Measurements from ENCODE around the gene PIM1.
A peak's percentile ranks its signal among the peaks of the same experiment; 100 is the strongest.
"Not testable (repeated sequence)": the region's sequence is repeated elsewhere in the genome, so short reads cannot be mapped to it uniquely, and the experiment has no call there.

Gene PIM1

GRCh38 chr6:37127961-37128862 is 41.7 kb upstream of the PIM1 start:
- WGBS, 2 donors (ENCODE audit: extremely low coverage in 2 of 2, insufficient read length in 2 of 2, insufficient replicate concordance in 1 of 2): no CpG with 5 or more reads among the region's 8 CpGs

GRCh38 chr6:37128863-37129443 is 41.0 kb upstream of the PIM1 start:
- no CpG with 5 or more reads among the region's 12 CpGs for WGBS, 2 donors (ENCODE audit: extremely low coverage in 2 of 2, insufficient read length in 2 of 2, insufficient replicate concordance in 1 of 2)
- not testable (repeated sequence) for H3K27me3 ChIP-seq (ENCODE audit: control insufficient read depth in 3 of 3, insufficient read depth in 3 of 3, low read depth in 1 of 3, low read length in 3 of 3)

More at GRCh38 chr6:37127961-37128862, 41.7 kb upstream of the PIM1 start:
- Histone ChIP-seq H3K9ac (ENCODE audit: low read depth, low read length, poor library complexity) (no peak overlapping the region), H3K4me2 (ENCODE audit: insufficient read depth, low read length, poor library complexity, severe bottlenecking) (no peak overlapping the region), H3K18ac (ENCODE audit: low read length) (peak overlapping the region; percentile 12), H3K4me1 (ENCODE audit: control insufficient read depth in 2 of 2, insufficient read depth in 1 of 2, low read depth in 1 of 2, low read length in 2 of 2) (peaks cover 22 to 26% of the 10 kb centered on the region in 2 donors), H2BK12ac (ENCODE audit: low read length) (no peak overlapping the region), H3K14ac (ENCODE audit: low read length) (no peak overlapping the region), H3K36me3 (replicated peaks in 1 of 2; ENCODE audit: control insufficient read depth in 2 of 2, insufficient read depth in 2 of 2, low read length in 2 of 2) (no peaks in the 10 kb centered on the region), H3K27ac (replicated peaks; ENCODE audit: low read length) (no peak overlapping the region), H2AK5ac (ENCODE audit: low read depth, low read length) (no peak overlapping the region), H2AFZ (ENCODE audit: low read length) (no peak overlapping the region), H3K23ac (ENCODE audit: low read depth, low read length, poor library complexity) (no peak overlapping the region), H2BK15ac (ENCODE audit: low read length) (no peak overlapping the region), H3K4me3 (ENCODE audit: low read length in 2 of 2) (no peak overlapping the region), H3K4ac (ENCODE audit: low read length) (no peak overlapping the region), H3K9me3 (replicated peaks in 1 of 2; ENCODE audit: control insufficient read depth in 2 of 2, insufficient read depth in 1 of 2, low read depth in 1 of 2, low read length in 2 of 2) (no peaks in the 10 kb centered on the region), H3K27me3 (ENCODE audit: control insufficient read depth in 3 of 3, insufficient read depth in 3 of 3, low read depth in 1 of 3, low read length in 3 of 3) (no peaks in the 10 kb centered on the region), H2BK120ac (ENCODE audit: low read depth, low read length) (no peak overlapping the region), H4K91ac (ENCODE audit: low read depth, low read length, poor library complexity) (no peak overlapping the region), H3K79me1 (ENCODE audit: low read depth, low read length) (no peaks in the 10 kb centered on the region), H2BK5ac (ENCODE audit: low read length) (no peak overlapping the region), H4K8ac (ENCODE audit: low read depth, low read length) (no peak overlapping the region)
- no peak for DNase-seq (ENCODE audit: low spot score)

GRCh38 chr6:37129566-37129965 is 40.4 kb upstream of the PIM1 start:
- Histone ChIP-seq H3K9me3 (replicated peaks in 1 of 2; ENCODE audit: control insufficient read depth in 2 of 2, insufficient read depth in 1 of 2, low read depth in 1 of 2, low read length in 2 of 2) (no peaks in the 10 kb centered on the region), H2BK12ac (ENCODE audit: low read length) (no peak overlapping the region), H2BK120ac (ENCODE audit: low read depth, low read length) (no peak overlapping the region), H3K14ac (ENCODE audit: low read length) (no peak overlapping the region), H3K9ac (ENCODE audit: low read depth, low read length, poor library complexity) (no peak overlapping the region), H3K18ac (ENCODE audit: low read length) (no peak overlapping the region), H3K36me3 (replicated peaks in 1 of 2; ENCODE audit: control insufficient read depth in 2 of 2, insufficient read depth in 2 of 2, low read length in 2 of 2) (no peaks in the 10 kb centered on the region), H2BK5ac (ENCODE audit: low read length) (no peak overlapping the region), H2AFZ (ENCODE audit: low read length) (no peak overlapping the region), H2BK15ac (ENCODE audit: low read length) (no peak overlapping the region), H3K4me3 (ENCODE audit: low read length in 2 of 2) (no peak overlapping the region), H3K27ac (replicated peaks; ENCODE audit: low read length) (no peak overlapping the region), H3K4ac (ENCODE audit: low read length) (no peak overlapping the region), H2AK5ac (ENCODE audit: low read depth, low read length) (no peak overlapping the region), H4K91ac (ENCODE audit: low read depth, low read length, poor library complexity) (no peak overlapping the region), H3K4me2 (ENCODE audit: insufficient read depth, low read length, poor library complexity, severe bottlenecking) (no peak overlapping the region), H3K4me1 (ENCODE audit: control insufficient read depth in 2 of 2, insufficient read depth in 1 of 2, low read depth in 1 of 2, low read length in 2 of 2) (peaks cover 19 to 31% of the 10 kb centered on the region in 2 donors), H4K8ac (ENCODE audit: low read depth, low read length) (no peak overlapping the region), H3K27me3 (ENCODE audit: control insufficient read depth in 3 of 3, insufficient read depth in 3 of 3, low read depth in 1 of 3, low read length in 3 of 3) (no peaks in the 10 kb centered on the region), H3K23ac (ENCODE audit: low read depth, low read length, poor library complexity) (no peak overlapping the region), H3K79me1 (ENCODE audit: low read depth, low read length) (no peaks in the 10 kb centered on the region)
- WGBS, 2 donors (ENCODE audit: extremely low coverage in 2 of 2, insufficient read length in 2 of 2, insufficient replicate concordance in 1 of 2): no CpG with 5 or more reads among the region's 5 CpGs
- DNase-seq (ENCODE audit: low spot score): no peak

More at GRCh38 chr6:37128863-37129443, 41.0 kb upstream of the PIM1 start:
- not testable (repeated sequence) for H2BK12ac ChIP-seq (ENCODE audit: low read length); H3K9ac ChIP-seq (ENCODE audit: low read depth, low read length, poor library complexity); H3K23ac ChIP-seq (ENCODE audit: low read depth, low read length, poor library complexity); H3K9me3 ChIP-seq (replicated peaks in 1 of 2; ENCODE audit: control insufficient read depth in 2 of 2, insufficient read depth in 1 of 2, low read depth in 1 of 2, low read length in 2 of 2); H3K4me3 ChIP-seq (ENCODE audit: low read length in 2 of 2); H3K4me2 ChIP-seq (ENCODE audit: insufficient read depth, low read length, poor library complexity, severe bottlenecking); H4K91ac ChIP-seq (ENCODE audit: low read depth, low read length, poor library complexity); H2BK5ac ChIP-seq (ENCODE audit: low read length); H3K36me3 ChIP-seq (replicated peaks in 1 of 2; ENCODE audit: control insufficient read depth in 2 of 2, insufficient read depth in 2 of 2, low read length in 2 of 2); H2AK5ac ChIP-seq (ENCODE audit: low read depth, low read length); H2BK120ac ChIP-seq (ENCODE audit: low read depth, low read length); H4K8ac ChIP-seq (ENCODE audit: low read depth, low read length); H2BK15ac ChIP-seq (ENCODE audit: low read length); H3K4ac ChIP-seq (ENCODE audit: low read length); DNase-seq (ENCODE audit: low spot score); H3K79me1 ChIP-seq (ENCODE audit: low read depth, low read length); H3K14ac ChIP-seq (ENCODE audit: low read length); H2AFZ ChIP-seq (ENCODE audit: low read length); H3K18ac ChIP-seq (ENCODE audit: low read length); H3K27ac ChIP-seq (replicated peaks; ENCODE audit: low read length)
- H3K4me1 ChIP-seq (ENCODE audit: control insufficient read depth in 2 of 2, insufficient read depth in 1 of 2, low read depth in 1 of 2, low read length in 2 of 2): peaks cover 18 to 27% of the 10 kb centered on the region in 2 donors

GRCh38 chr6:37130704-37131103 is 39.2 kb upstream of the PIM1 start:
- Histone ChIP-seq H3K14ac (ENCODE audit: low read length) (no peak overlapping the region), H3K27me3 (ENCODE audit: control insufficient read depth in 3 of 3, insufficient read depth in 3 of 3, low read depth in 1 of 3, low read length in 3 of 3) (no peaks in the 10 kb centered on the region), H2BK5ac (ENCODE audit: low read length) (no peak overlapping the region), H2BK12ac (ENCODE audit: low read length) (no peak overlapping the region), H4K91ac (ENCODE audit: low read depth, low read length, poor library complexity) (no peak overlapping the region), H4K8ac (ENCODE audit: low read depth, low read length) (no peak overlapping the region), H3K23ac (ENCODE audit: low read depth, low read length, poor library complexity) (no peak overlapping the region), H2AK5ac (ENCODE audit: low read depth, low read length) (no peak overlapping the region), H2BK15ac (ENCODE audit: low read length) (no peak overlapping the region), H3K36me3 (replicated peaks in 1 of 2; ENCODE audit: control insufficient read depth in 2 of 2, insufficient read depth in 2 of 2, low read length in 2 of 2) (no peaks in the 10 kb centered on the region), H3K4ac (ENCODE audit: low read length) (no peak overlapping the region), H2BK120ac (ENCODE audit: low read depth, low read length) (no peak overlapping the region), H3K4me1 (ENCODE audit: control insufficient read depth in 2 of 2, insufficient read depth in 1 of 2, low read depth in 1 of 2, low read length in 2 of 2) (peaks cover 21 to 38% of the 10 kb centered on the region in 2 donors), H3K4me3 (ENCODE audit: low read length in 2 of 2) (peak overlapping the region in 1 of 2 donors; percentile 12), H3K27ac (replicated peaks; ENCODE audit: low read length) (no peak overlapping the region), H3K9ac (ENCODE audit: low read depth, low read length, poor library complexity) (no peak overlapping the region), H2AFZ (ENCODE audit: low read length) (no peak overlapping the region), H3K18ac (ENCODE audit: low read length) (no peak overlapping the region), H3K4me2 (ENCODE audit: insufficient read depth, low read length, poor library complexity, severe bottlenecking) (no peak overlapping the region), H3K9me3 (replicated peaks in 1 of 2; ENCODE audit: control insufficient read depth in 2 of 2, insufficient read depth in 1 of 2, low read depth in 1 of 2, low read length in 2 of 2) (no peaks in the 10 kb centered on the region), H3K79me1 (ENCODE audit: low read depth, low read length) (no peaks in the 10 kb centered on the region)
- no CpG with 5 or more reads among the region's 3 CpGs for WGBS, 2 donors (ENCODE audit: extremely low coverage in 2 of 2, insufficient read length in 2 of 2, insufficient replicate concordance in 1 of 2)
- no peak for DNase-seq (ENCODE audit: low spot score)

All from neuronal stem cell (in vitro differentiated cells).